ENCODE results near the gene RAB40C.

DNA sequence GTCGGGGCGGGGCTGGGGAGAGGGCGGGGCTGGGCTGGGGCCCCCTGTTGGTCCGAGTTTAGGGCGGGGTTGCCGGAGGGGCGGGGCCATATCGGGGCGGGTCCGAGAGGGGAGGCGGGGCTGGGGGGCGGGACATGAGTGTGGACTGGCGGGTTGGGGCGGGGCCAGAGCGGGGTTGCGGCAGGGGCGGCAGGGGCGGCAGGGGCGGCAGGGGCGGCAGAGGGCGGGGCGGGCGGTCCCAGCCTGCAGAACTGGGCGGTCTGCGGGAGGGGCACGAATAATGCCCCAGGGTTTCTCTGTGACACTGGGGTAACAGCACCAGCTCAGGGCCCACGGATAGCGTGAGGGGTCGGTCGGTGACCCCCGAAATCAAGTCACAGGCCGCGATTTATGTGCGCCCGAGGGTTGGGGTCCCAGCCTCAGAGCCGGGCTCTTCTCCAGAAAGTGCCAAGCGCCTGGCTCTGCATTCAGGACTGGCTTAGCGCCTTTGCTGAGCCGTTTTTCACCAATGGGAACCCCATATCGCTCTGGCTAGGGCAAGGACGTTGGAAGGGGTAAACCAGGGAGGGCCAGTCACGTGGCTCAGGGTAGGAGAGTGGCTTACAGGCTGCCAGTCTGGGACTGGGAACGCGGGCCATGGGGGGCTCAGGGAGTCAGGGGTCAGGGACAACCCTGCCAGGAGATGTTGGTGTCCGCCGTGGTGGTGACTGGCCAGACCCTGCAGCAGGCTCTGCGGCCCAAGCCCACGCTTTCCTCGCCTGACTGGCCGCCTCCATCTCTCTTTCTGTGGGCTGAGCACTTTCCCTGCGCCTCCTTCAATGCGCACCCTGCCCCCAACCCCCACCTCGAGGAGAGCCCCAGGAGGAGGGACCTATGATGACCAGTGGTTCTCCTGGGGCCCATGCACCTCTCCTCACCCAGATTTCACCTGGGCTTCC is 47.5 kb downstream of the RAB40C start:
- TF ChIP-seq, protein P1, sequence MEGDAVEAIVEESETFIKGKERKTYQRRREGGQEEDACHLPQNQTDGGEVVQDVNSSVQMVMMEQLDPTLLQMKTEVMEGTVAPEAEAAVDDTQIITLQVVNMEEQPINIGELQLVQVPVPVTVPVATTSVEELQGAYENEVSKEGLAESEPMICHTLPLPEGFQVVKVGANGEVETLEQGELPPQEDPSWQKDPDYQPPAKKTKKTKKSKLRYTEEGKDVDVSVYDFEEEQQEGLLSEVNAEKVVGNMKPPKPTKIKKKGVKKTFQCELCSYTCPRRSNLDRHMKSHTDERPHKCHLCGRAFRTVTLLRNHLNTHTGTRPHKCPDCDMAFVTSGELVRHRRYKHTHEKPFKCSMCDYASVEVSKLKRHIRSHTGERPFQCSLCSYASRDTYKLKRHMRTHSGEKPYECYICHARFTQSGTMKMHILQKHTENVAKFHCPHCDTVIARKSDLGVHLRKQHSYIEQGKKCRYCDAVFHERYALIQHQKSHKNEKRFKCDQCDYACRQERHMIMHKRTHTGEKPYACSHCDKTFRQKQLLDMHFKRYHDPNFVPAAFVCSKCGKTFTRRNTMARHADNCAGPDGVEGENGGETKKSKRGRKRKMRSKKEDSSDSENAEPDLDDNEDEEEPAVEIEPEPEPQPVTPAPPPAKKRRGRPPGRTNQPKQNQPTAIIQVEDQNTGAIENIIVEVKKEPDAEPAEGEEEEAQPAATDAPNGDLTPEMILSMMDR (IDR thresholded peaks at IDR 0.05) = no peak
- no peak for TF ChIP-seq POLR2A (IDR thresholded peaks at IDR 0.05)
